NCI-H128 (cell line): ENCODE measurements around the gene AMPD1.

Experiments used
- DNase-seq: peaks from one replicate; lab custom pipeline; 2025; ENCODE audit not compliant: unreplicated experiment; lab: John Stamatoyannopoulos, UW

Gene AMPD1

DNA sequence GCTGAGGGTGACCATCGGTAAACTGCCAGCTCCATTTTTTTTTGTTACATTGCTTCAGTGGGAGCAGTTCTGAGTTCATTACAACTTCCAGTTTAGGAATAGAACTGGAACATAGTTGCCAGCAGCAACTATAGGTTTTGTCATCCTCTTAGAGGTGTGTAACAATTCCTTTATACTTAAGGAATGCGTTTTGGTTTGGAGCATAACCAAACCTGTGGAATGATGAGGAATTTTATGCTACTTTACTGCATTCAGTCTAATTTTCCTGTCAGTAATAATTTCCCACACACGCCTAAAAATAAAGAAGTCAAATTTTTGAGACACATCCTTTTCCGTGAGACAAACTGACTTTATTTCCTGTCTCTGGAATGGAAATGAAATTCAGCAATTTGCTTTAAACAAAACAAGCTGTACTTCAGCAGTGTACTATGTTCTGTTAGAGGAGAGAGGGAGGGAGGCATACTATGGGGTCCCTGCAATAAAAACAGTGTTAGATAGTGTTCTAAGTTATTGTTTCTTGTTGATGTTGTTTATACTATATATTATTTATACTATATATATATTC is 4.8 kb upstream of the AMPD1 start:
- no peak for DNase-seq

GRCh38 chr1:114696810-114697209 is 1.5 kb upstream of the AMPD1 start:
- DNase-seq = no peak

- no peak for DNase-seq
Measured at GRCh38 chr1:114694540-114695310, 621 bp downstream of the AMPD1 start.

GRCh38 chr1:114692947-114693346 is 2.4 kb downstream of the AMPD1 start:
- DNase-seq = no peak

DNA sequence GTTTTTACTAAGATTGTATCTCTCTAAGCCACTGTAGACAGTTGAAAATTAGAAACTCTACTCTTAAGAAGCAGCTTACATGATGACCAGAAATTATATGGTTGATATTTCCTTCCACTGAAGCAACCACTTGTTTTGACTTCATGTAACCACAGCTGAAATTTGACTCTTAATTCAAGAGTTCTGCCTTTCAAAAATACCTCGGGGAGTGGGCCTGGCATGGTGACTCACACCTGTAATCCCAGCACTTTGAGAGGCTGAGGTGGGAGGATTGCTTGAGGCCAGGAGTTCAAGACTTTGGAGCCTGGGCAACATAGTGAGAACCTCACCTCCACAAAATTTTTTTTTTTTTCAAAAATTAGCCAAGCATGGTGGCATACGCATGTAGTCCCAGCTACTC is 4.3 kb downstream of the AMPD1 start:
- no peak for DNase-seq

GRCh38 chr1:114690148-114690547 is 5.2 kb downstream of the AMPD1 start:
- DNase-seq = no peak

DNA sequence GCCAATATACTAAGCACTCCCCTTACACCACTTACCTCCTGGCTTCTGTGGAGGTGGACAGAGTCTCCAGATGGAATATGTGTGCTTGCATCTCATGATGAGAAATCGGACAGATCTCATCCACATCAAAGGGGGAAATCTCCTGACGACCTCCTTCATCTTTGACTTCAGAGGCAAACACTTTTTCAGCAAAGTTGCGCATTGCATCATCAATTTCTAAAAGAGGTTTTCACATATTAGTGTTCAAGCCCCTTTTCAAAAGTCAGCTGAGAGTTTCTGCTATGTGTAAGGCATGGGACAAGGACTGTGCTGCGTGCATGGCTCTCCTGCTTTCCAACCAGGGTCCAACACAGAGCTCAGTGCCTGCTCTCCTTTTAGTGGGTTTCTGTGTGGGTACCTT is 6.8 kb downstream of the AMPD1 start:
- no peak for DNase-seq

- no peak for DNase-seq
Measured at GRCh38 chr1:114685851-114686250, 9.5 kb downstream of the AMPD1 start.

GRCh38 chr1:114677691-114678090 is 17.7 kb downstream of the AMPD1 start:
- DNase-seq = no peak

- no peak for DNase-seq
Measured at GRCh38 chr1:114676115-114676514, 19.2 kb downstream of the AMPD1 start.

DNA sequence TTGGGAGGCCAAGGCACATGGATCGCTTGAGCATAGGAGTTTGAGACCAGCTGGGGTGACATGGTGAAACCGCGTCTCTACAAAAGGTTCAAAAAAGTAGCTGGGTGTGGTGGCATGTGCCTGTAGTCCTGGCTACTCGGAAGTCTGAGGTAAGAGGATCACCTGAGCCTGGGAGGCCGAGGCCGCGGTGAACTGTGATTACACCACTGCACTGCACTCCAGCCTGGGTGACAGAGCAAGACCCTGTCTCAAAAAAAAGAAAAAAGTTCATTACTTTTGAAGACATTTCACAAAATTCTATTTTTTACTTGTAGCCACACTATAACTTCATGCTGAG is 23.4 kb downstream of the AMPD1 start:
- no peak for DNase-seq

DNA sequence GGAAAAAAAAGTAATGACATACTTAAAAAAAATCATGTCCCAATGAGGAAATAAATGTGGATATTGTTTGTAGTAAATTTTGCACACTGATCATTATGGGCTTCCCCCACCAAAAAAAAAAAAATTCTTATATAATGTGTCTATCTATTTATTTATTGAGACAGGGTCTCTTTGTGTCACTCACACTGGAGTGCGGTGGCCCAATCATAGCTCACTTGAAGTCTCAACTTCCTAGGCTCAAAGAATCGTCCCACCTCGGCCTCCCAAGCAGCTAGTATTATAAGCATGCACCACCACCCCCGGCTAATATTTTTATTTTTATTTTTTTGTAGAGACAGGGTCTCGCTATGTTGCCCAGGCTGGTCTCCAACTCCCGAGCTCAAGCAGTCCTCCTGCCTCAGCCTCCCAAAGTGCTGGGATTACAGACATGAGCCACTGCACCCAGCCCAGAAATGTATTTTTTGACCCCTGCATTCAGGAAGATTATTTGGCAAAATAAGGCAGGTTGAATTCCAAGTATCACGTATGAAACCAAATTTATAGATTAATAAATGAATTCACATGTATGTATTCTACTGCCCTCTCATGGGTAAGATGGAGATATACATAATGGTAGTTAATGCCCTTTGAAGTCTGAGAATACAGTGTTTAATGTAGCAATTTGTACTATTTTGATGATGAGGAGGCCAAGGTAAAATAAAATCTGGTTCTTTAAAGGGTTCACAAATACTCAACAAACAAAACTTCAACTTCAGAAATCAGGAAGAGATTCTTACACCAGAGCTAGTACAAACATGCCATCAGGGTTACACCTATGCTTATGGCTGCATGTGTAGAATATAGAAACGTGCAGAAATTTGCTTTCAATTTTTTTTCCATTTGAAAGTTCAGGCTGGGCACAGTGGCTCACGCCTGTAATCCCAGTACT is 24.1 kb downstream of the AMPD1 start:
- no peak for DNase-seq

- peak; percentile 18 for DNase-seq
Measured at GRCh38 chr1:114670083-114671010, 25.0 kb downstream of the AMPD1 start.

DNA sequence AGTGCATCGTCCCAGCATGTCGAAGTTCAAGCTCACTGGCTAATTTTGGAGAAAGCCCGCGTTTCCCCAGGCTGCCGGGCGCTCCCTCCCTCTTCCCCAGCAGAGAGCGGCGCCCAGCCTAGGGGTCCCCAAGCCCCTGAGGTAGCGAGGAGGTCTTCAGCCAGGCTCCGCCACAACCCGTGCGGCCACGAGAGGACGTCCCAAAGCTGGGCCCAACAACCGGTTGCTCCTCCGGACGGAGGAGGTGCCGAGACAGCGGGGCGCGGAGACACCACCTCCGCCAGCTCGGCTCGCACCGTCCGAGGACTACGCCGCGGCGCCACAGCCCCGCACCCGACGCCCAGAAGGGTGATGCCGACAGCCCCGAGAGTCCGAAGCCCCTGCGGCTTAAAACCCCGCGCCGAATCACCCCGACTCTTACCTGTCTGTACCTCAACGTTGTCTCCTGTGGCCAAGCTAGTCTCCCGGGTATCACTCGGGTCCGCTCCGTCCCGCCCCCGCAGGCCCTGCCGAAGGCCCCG is 25.7 kb downstream of the AMPD1 start, which contains the start of gene DENND2C:
DENND2C (minus strand) TSS at position 488 of the 521 bp plus-strand sequence. CDS start 44,065 bp downstream, outside the sequence.
- DNase-seq = no peak

DNA sequence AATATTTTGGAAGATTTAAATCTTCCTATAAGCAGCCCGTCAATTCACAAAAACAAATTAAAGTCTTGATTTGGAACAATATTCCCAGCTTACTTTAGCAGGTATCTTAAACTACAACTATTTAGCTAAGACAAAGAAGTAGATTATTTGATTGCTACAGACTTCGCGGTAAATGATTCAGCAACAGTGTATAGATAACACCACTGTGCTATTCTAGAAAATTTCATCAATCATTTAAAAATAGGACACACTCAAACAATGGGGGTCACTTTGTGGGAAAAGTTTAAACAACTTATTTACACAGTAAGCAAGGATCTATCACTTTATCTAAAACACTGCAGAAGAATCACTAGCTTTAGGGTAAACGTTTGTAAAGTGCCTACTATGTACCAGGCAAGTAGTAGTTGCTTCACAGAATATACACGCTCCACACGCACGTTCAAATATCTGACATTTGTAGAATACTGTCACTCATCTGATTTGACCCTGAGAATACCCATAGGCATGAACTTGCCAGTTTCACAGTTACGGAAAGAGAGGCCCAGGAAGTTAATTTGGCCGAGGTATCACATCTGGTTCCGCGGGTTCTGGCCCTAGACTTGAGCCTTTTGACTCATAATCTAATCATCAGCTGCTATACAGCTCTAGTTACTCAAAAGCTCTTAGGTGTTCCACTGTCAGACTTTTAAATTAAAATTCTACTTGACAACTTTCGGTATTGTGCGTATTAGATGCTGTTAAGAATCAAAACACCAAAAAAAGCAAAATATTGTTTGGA is 26.4 kb downstream of the AMPD1 start:
- DNase-seq = no peak

DNA sequence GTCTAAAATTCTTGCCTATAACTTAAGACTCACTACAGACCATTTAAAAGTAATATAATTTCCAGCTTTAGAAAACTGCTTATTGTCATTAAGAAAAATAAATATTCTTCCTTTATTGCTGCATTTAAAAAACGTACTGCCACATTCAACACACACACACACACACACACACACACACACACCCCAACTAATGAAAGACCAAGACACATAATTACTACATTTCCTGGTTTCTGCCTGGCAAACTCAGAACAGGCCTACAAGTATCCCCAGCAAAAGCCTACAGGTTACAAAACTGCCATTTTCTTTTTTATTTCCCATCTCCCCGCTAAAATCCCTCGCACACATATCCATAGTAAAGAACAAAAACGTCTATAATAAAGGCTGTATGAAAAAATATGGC is 27.0 kb downstream of the AMPD1 start:
- no peak for DNase-seq

DNA sequence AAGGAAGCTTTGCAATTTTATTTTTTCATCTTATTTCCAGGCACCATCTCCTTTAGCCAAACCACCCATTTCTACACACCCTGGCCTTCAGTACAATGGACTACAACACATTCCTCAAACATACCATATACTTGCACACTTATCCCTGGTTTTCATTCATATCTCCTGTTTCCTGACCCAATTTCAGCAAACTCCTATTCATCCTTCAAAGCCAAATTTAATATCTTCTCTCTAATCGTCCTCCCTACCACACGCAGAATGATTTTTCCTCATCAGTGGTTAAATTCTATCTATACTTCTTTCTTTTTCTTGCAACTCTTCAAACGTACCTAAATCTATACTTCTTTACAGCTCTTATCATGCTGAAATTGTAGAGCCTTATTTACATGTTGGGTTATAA is 28.4 kb downstream of the AMPD1 start:
- no peak for DNase-seq

- no peak for DNase-seq
Measured at GRCh38 chr1:114660238-114660637, 35.1 kb downstream of the AMPD1 start.

DNA sequence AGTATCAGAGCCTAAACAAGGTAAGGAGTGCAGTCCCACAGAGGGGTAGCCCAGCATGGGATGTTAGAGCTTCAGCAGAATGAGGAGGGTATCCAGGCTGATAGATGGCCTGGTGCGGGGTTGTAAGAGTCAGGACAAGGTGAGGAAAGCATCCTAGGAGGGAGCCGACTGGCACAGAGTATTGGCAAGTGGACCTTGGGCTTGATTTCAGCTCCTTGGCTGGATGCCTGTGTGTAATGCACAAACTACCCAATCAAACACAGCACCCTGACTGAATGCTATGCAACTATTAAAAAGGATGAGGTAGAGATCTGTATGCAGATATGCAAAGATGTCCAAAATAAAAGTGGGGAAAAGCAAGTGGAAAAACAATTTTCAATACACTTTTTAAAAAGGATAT is 43.5 kb downstream of the AMPD1 start:
- no peak for DNase-seq

- DNase-seq = no peak
Measured at GRCh38 chr1:114648503-114648902, 46.8 kb downstream of the AMPD1 start.
